Trophoblast cell (in vitro differentiated cells and primary cell): ENCODE measurements around the gene PDE4D.
A peak's percentile ranks its signal among the peaks of the same experiment; 100 is the strongest.

Experiments
- DNase-seq, 2 donors: peaks; one replicate each; pipeline ENCODE4 v3.0.0-alpha.2; 2016
- H2AFZ ChIP-seq: 2 replicates; pipeline ENCODE4 v1.6.1; 2013; ENCODE audit warnings: low read length, moderate library complexity, mild to moderate bottlenecking; ENCODE audit not compliant: insufficient read depth, poor library complexity
- H2AK5ac ChIP-seq: 2 replicates; pipeline ENCODE4 v1.6.1; 2013; ENCODE audit warnings: mild to moderate bottlenecking, low read length
- H2BK120ac ChIP-seq: 2 replicates; pipeline ENCODE4 v1.6.1; 2013; ENCODE audit warnings: low read length, mild to moderate bottlenecking, moderate library complexity; ENCODE audit not compliant: insufficient read depth, poor library complexity
- H2BK12ac ChIP-seq: 2 replicates; pipeline ENCODE4 v1.6.1; 2013; ENCODE audit warnings: mild to moderate bottlenecking, low read length, moderate library complexity
- H2BK5ac ChIP-seq: 2 replicates; pipeline ENCODE4 v1.6.1; 2013; ENCODE audit warnings: low read length, low read depth, moderate library complexity, mild to moderate bottlenecking; ENCODE audit not compliant: poor library complexity
- H3K14ac ChIP-seq: 2 replicates; pipeline ENCODE4 v1.6.1; 2013; ENCODE audit warnings: mild to moderate bottlenecking, low read length
- H3K18ac ChIP-seq: 2 replicates; pipeline ENCODE4 v1.6.1; 2013; ENCODE audit warnings: mild to moderate bottlenecking, low read length
- H3K23ac ChIP-seq: 2 replicates; pipeline ENCODE4 v1.6.1; 2013; ENCODE audit warnings: low read length
- H3K27ac ChIP-seq: 2 replicates; pipeline ENCODE4 v1.5.1; 2013; ENCODE audit warnings: low read depth, mild to moderate bottlenecking, inconsistent platforms, low read length, moderate library complexity
- H3K27me3 ChIP-seq: 2 replicates; pipeline ENCODE4 v1.6.1; 2013; ENCODE audit warnings: inconsistent platforms, mild to moderate bottlenecking, low read length, moderate library complexity; ENCODE audit not compliant: insufficient read depth
- H3K36me3 ChIP-seq, 2 experiments: 1 replicate in 1 of 2; 2 replicates in 1 of 2; pipeline ENCODE4 v1.6.1; 2013; ENCODE audit warnings: low read length in 2 of 2, mild to moderate bottlenecking in 2 of 2, moderate library complexity in 1 of 2; ENCODE audit not compliant: insufficient read depth in 2 of 2, control insufficient read depth in 1 of 2
- H3K4ac ChIP-seq: 2 replicates; pipeline ENCODE4 v1.6.1; 2013; ENCODE audit warnings: low read depth, mild to moderate bottlenecking, low read length, moderate library complexity
- H3K4me1 ChIP-seq, 2 experiments: 1 replicate in 1 of 2; 2 replicates in 1 of 2; pipeline ENCODE4 v1.6.1; 2013; ENCODE audit warnings: low read length in 2 of 2, mild to moderate bottlenecking in 2 of 2, moderate library complexity in 1 of 2; ENCODE audit not compliant: insufficient read depth in 2 of 2, control insufficient read depth in 1 of 2
- H3K4me2 ChIP-seq: 2 replicates; pipeline ENCODE4 v1.6.1; 2013; ENCODE audit warnings: inconsistent platforms, mild to moderate bottlenecking, low read length, moderate library complexity
- H3K4me3 ChIP-seq: 2 replicates; pipeline ENCODE4 v1.5.1; 2013; ENCODE audit warnings: mild to moderate bottlenecking, low read depth, low read length, inconsistent platforms
- H3K79me1 ChIP-seq: one replicate; pipeline ENCODE4 v1.6.1; 2013; ENCODE audit warnings: low read length
- H3K79me2 ChIP-seq: 2 replicates; pipeline ENCODE4 v1.6.1; 2013; ENCODE audit warnings: low read length, mild to moderate bottlenecking; ENCODE audit not compliant: control insufficient read depth, insufficient read depth, poor library complexity
- H3K9ac ChIP-seq: 2 replicates; pipeline ENCODE4 v1.6.1; 2013; ENCODE audit warnings: mild to moderate bottlenecking, low read length
- H3K9me3 ChIP-seq: 2 replicates; pipeline ENCODE4 v1.6.1; 2013; ENCODE audit warnings: low read depth, mild to moderate bottlenecking, control low read depth, inconsistent platforms, low read length; ENCODE audit not compliant: insufficient read depth
- H4K12ac ChIP-seq: 2 replicates; pipeline ENCODE4 v1.6.1; 2013; ENCODE audit warnings: low read depth, mild to moderate bottlenecking, low read length, moderate library complexity
- H4K8ac ChIP-seq: 2 replicates; pipeline ENCODE4 v1.6.1; 2013; ENCODE audit warnings: low read depth, mild to moderate bottlenecking, low read length, moderate library complexity
- H4K91ac ChIP-seq: one replicate; pipeline ENCODE4 v1.6.1; 2013; ENCODE audit warnings: low read depth, mild to moderate bottlenecking, low read length, moderate library complexity
- WGBS: extraction: QIAGEN DNeasy Blood & Tissue Kit; methylation state at CpG from one replicate; pipeline ENCODE4 v1.1.7; 2013; ENCODE audit warnings: missing lambda C conversion rate; ENCODE audit not compliant: insufficient read length, insufficient coverage; ENCODE audit errors: extremely low coverage; 5-methylcytosine and 5-hydroxymethylcytosine counted together

Gene PDE4D

GRCh38 chr5:59025734-59026133 is 867.8 kb downstream of the PDE4D start:
- Histone ChIP-seq H2BK120ac (no peak overlapping the region), H3K27ac (no peak overlapping the region), H3K79me1 (peaks cover 2% of the 10 kb centered on the region), H3K18ac (no peak overlapping the region), H3K9ac (no peak overlapping the region), H3K4me3 (no peak overlapping the region), H3K4me1 (peaks cover 2 to 5% of the 10 kb centered on the region in 2 experiments), H4K12ac (no peak overlapping the region), H2AFZ (no peak overlapping the region), H2BK12ac (no peak overlapping the region), H3K4ac (no peak overlapping the region), H3K9me3 (no peaks in the 10 kb centered on the region), H3K36me3 (peaks cover 3 to 8% of the 10 kb centered on the region in 2 experiments), H4K91ac (no peak overlapping the region), H3K4me2 (no peak overlapping the region), H4K8ac (no peak overlapping the region), H3K23ac (no peak overlapping the region), H2AK5ac (no peak overlapping the region), H2BK5ac (no peak overlapping the region), H3K79me2 (no peaks in the 10 kb centered on the region), H3K14ac (no peak overlapping the region), H3K27me3 (no peaks in the 10 kb centered on the region)
- no CpG with 5 or more reads among the region's 1 CpG for WGBS
- DNase-seq: peak in 1 of 2 donors; percentile 21

- Histone ChIP-seq H3K36me3 (peaks cover under 1 to 4% of the 10 kb centered on the region in 2 experiments), H3K14ac (no peak overlapping the region), H3K9me3 (no peaks in the 10 kb centered on the region), H2AFZ (no peak overlapping the region), H3K27ac (no peak overlapping the region), H3K27me3 (no peaks in the 10 kb centered on the region), H2BK5ac (no peak overlapping the region), H3K18ac (no peak overlapping the region), H4K12ac (no peak overlapping the region), H2AK5ac (no peak overlapping the region), H4K8ac (no peak overlapping the region), H3K4me2 (no peak overlapping the region), H3K79me2 (peaks cover 1% of the 10 kb centered on the region), H3K9ac (no peak overlapping the region), H3K79me1 (peaks cover 2% of the 10 kb centered on the region), H3K4me1 (peaks cover 2 to 5% of the 10 kb centered on the region in 2 experiments), H4K91ac (no peak overlapping the region), H3K4me3 (no peak overlapping the region), H2BK120ac (no peak overlapping the region), H3K23ac (no peak overlapping the region), H2BK12ac (no peak overlapping the region), H3K4ac (no peak overlapping the region)
- DNase-seq: no peak
- WGBS: 100% methylated on average over 1 of the region's 7 CpGs
Measured at GRCh38 chr5:59021837-59022514, 871.5 kb downstream of the PDE4D start.

GRCh38 chr5:59021286-59021673 is 872.2 kb downstream of the PDE4D start:
- Histone ChIP-seq H2BK12ac (no peak overlapping the region), H4K12ac (no peak overlapping the region), H3K79me1 (peaks cover 2% of the 10 kb centered on the region), H3K4me1 (peaks cover 2 to 7% of the 10 kb centered on the region in 2 experiments), H3K4me2 (no peak overlapping the region), H3K4me3 (no peak overlapping the region), H2BK120ac (no peak overlapping the region), H3K79me2 (peaks cover 1% of the 10 kb centered on the region), H2BK5ac (no peak overlapping the region), H3K23ac (no peak overlapping the region), H3K27me3 (no peaks in the 10 kb centered on the region), H3K4ac (no peak overlapping the region), H3K9ac (no peak overlapping the region), H3K36me3 (peaks cover 2 to 4% of the 10 kb centered on the region in 2 experiments), H3K9me3 (no peaks in the 10 kb centered on the region), H3K14ac (no peak overlapping the region), H3K18ac (no peak overlapping the region), H4K8ac (no peak overlapping the region), H2AK5ac (no peak overlapping the region), H3K27ac (peak overlapping the region; percentile 81), H2AFZ (no peak overlapping the region), H4K91ac (no peak overlapping the region)
- no peak for DNase-seq

- peak; percentile 10 to 35 for DNase-seq
- H2BK120ac ChIP-seq: no peak overlapping the region
- H3K36me3 ChIP-seq: peaks cover 2 to 4% of the 10 kb centered on the region in 2 experiments
- no peak overlapping the region for H3K4me3 ChIP-seq
- H2BK5ac ChIP-seq: no peak overlapping the region
- peaks cover 1% of the 10 kb centered on the region for H3K79me2 ChIP-seq
- no peak overlapping the region for H3K23ac ChIP-seq
- H3K4me2 ChIP-seq: no peak overlapping the region
- H3K27ac ChIP-seq: peak overlapping the region; percentile 81
- H2BK12ac ChIP-seq: no peak overlapping the region
- H3K14ac ChIP-seq: no peak overlapping the region
- H2AFZ ChIP-seq: no peak overlapping the region
- no peaks in the 10 kb centered on the region for H3K27me3 ChIP-seq
- H4K91ac ChIP-seq: no peak overlapping the region
- H4K8ac ChIP-seq: no peak overlapping the region
- no peak overlapping the region for H2AK5ac ChIP-seq
- WGBS: no CpG with 5 or more reads among the region's 3 CpGs
- H3K79me1 ChIP-seq: peaks cover 2% of the 10 kb centered on the region
- H3K4ac ChIP-seq: no peak overlapping the region
- no peak overlapping the region for H3K9ac ChIP-seq
- no peak overlapping the region for H4K12ac ChIP-seq
- H3K4me1 ChIP-seq: peaks cover 2 to 7% of the 10 kb centered on the region in 2 experiments
- no peaks in the 10 kb centered on the region for H3K9me3 ChIP-seq
- no peak overlapping the region for H3K18ac ChIP-seq
Measured at GRCh38 chr5:59020611-59021285, 872.8 kb downstream of the PDE4D start.
